GM21526 (cell line): ENCODE measurements around the gene PTPRG.

ENCODE experiments used
- ATAC-seq: cut with Tn5 transposase; IDR thresholded peaks from one replicate; pipeline ENCODE4 v1.9.1; 2021; ENCODE audit warnings: moderate library complexity; ENCODE audit not compliant: unreplicated experiment, low FRiP score

Gene PTPRG

GRCh38 chr3:61934505-61934871 lies 373.1 kb downstream of the PTPRG start:
- no peak for ATAC-seq

- no peak for ATAC-seq
Observed at GRCh38 chr3:61935814-61936213, 374.4 kb downstream of the PTPRG start.

GRCh38 chr3:61936344-61936937 lies 375.1 kb downstream of the PTPRG start:
- peak; percentile 68 for ATAC-seq

GRCh38 chr3:61937477-61937876 lies 376.1 kb downstream of the PTPRG start:
- no peak for ATAC-seq

- ATAC-seq = no peak
Observed at GRCh38 chr3:61938878-61939549, 377.6 kb downstream of the PTPRG start.

- no peak for ATAC-seq
Observed at GRCh38 chr3:61940236-61940635, 378.9 kb downstream of the PTPRG start.

- ATAC-seq = no peak
Observed at GRCh38 chr3:61943975-61944374, 382.6 kb downstream of the PTPRG start.

- ATAC-seq = no peak
Observed at GRCh38 chr3:61944726-61945125, 383.4 kb downstream of the PTPRG start.

- ATAC-seq = no peak
Observed at GRCh38 chr3:61945657-61946056, 384.3 kb downstream of the PTPRG start.

- ATAC-seq = no peak
Observed at GRCh38 chr3:61946570-61947324, 385.4 kb downstream of the PTPRG start.

GRCh38 chr3:61947456-61947855 lies 386.1 kb downstream of the PTPRG start:
- no peak for ATAC-seq

GRCh38 chr3:61948699-61949305 lies 387.4 kb downstream of the PTPRG start:
- no peak for ATAC-seq

- ATAC-seq = no peak
Observed at GRCh38 chr3:61954097-61954540, 392.7 kb downstream of the PTPRG start.

GRCh38 chr3:61955483-61955882 lies 394.1 kb downstream of the PTPRG start:
- no peak for ATAC-seq

GRCh38 chr3:61956236-61956635 lies 394.9 kb downstream of the PTPRG start:
- ATAC-seq = no peak

- no peak for ATAC-seq
Observed at GRCh38 chr3:61957259-61957658, 395.9 kb downstream of the PTPRG start.

- no peak for ATAC-seq
Observed at GRCh38 chr3:61960976-61961375, 399.6 kb downstream of the PTPRG start.

- ATAC-seq = no peak
Observed at GRCh38 chr3:61961900-61962299, 400.5 kb downstream of the PTPRG start.

GRCh38 chr3:61964566-61964965 lies 403.2 kb downstream of the PTPRG start:
- ATAC-seq = no peak

GRCh38 chr3:61965770-61966131 lies 404.4 kb downstream of the PTPRG start:
- ATAC-seq = no peak

GRCh38 chr3:61966200-61966599 lies 404.8 kb downstream of the PTPRG start:
- ATAC-seq = no peak
